H1 (cell line): Measurements from ENCODE around the gene TPD52L1. TPM values are rescaled to one million over a fixed set of nuclear protein-coding genes. Genes with fewer than 3 reads are reported as not detected.

Experiments
- CBX5 ChIP-seq: fragments of 300-800, 300-1000 bp; sonication (generic); IDR thresholded peaks from 2 replicates; pipeline ENCODE4 v1.7.1; 2016; ENCODE audit warnings: antibody characterized with exemption, low read length, low read depth
- CBX8 ChIP-seq: fragments of 300-800, 300-1000 bp; sonication (generic); IDR thresholded peaks from 2 replicates; pipeline ENCODE4 v1.7.1; 2016; ENCODE audit warnings: low read depth, low read length, borderline replicate concordance
- CHD7 ChIP-seq: fragments of 300-600 bp; sonication (generic); IDR thresholded peaks from 2 replicates; pipeline ENCODE4 v1.7.1; 2012; ENCODE audit warnings: low read length, moderate library complexity, mild to moderate bottlenecking, inconsistent platforms; ENCODE audit not compliant: insufficient replicate concordance
- EZH2 ChIP-seq: fragments of 200-600 bp; sonication (generic); IDR thresholded peaks from 2 replicates; pipeline ENCODE4 v1.7.1; 2012; ENCODE audit warnings: low read depth, mild to moderate bottlenecking, moderate library complexity, low read length, inconsistent platforms; ENCODE audit not compliant: severe bottlenecking
- HDAC2 ChIP-seq, 2 experiments: fragments of 300-600 bp in 1 of 2; sonication (generic) in 1 of 2; IDR thresholded peaks; 2 replicates each; pipeline ENCODE4 v1.6.1; 2011 to 2012; ENCODE audit warnings: low read depth in 2 of 2, low read length in 2 of 2, mild to moderate bottlenecking in 2 of 2, moderate library complexity in 2 of 2, borderline replicate concordance in 1 of 2, inconsistent platforms in 1 of 2
- NRF1 ChIP-seq: IDR thresholded peaks from 2 replicates; pipeline ENCODE4 v1.6.1; 2011; ENCODE audit warnings: mild to moderate bottlenecking, low read depth, low read length, improper control_type of control experiment
- PHF8 ChIP-seq: fragments of 200-600 bp; sonication (generic); conservative IDR thresholded peaks from 2 replicates; pipeline ENCODE4 v1.7.1; 2012; ENCODE audit warnings: low read depth, mild to moderate bottlenecking, inconsistent platforms, low read length, moderate library complexity
- POLR2AphosphoS5 ChIP-seq: IDR thresholded peaks from 2 replicates; pipeline ENCODE4 v1.6.1; 2011; ENCODE audit warnings: low read depth, low read length
- SIX5 ChIP-seq: IDR thresholded peaks from 2 replicates; pipeline ENCODE4 v1.6.1; 2011; ENCODE audit warnings: mild to moderate bottlenecking, low read depth, low read length
- TCF12 ChIP-seq: IDR thresholded peaks from 2 replicates; pipeline ENCODE4 v1.6.1; 2011; ENCODE audit warnings: low read depth, mild to moderate bottlenecking, low read length
- ZNF274 ChIP-seq: IDR thresholded peaks from 2 replicates; pipeline ENCODE4 v1.7.0; 2012; ENCODE audit warnings: low read length, borderline replicate concordance; ENCODE audit errors: extremely low read depth
- polyA plus RNA-seq, 7 experiments: library from polyadenylated mRNA; depleted of rRNA in 3 of 7; stranded (reverse) in 5 of 7; unstranded in 2 of 7; fragments of >200 nt in 5 of 7; fragments of 200-250 nt in 2 of 7; gene quantifications; 1 replicate in 5 of 7; 2 replicates in 1 of 7; 4 replicates in 1 of 7; pipeline versions ENCODE4 v1.2.1 to v1.2.3, GENCODE V29; 2011 to 2013; ENCODE audit warnings: missing spikeins in 2 of 7, mixed read lengths in 2 of 7
- total RNA-seq: library from RNA; stranded (reverse); fragmentation: NEBNext Ultra II Directional; extraction: Animal tissue kit (Norgen Biotek cat#: 25700); gene quantifications from 2 replicates; pipeline ENCODE4 v1.2.1, GENCODE V29; 2021

TPD52L1 gene
- total and polyA plus RNA-seq, 2 of the 8 experiments (the other 6 are each of a cell fraction or from before 2014, with no cell fraction given): 7.4 to 14.2 TPM

DNA sequence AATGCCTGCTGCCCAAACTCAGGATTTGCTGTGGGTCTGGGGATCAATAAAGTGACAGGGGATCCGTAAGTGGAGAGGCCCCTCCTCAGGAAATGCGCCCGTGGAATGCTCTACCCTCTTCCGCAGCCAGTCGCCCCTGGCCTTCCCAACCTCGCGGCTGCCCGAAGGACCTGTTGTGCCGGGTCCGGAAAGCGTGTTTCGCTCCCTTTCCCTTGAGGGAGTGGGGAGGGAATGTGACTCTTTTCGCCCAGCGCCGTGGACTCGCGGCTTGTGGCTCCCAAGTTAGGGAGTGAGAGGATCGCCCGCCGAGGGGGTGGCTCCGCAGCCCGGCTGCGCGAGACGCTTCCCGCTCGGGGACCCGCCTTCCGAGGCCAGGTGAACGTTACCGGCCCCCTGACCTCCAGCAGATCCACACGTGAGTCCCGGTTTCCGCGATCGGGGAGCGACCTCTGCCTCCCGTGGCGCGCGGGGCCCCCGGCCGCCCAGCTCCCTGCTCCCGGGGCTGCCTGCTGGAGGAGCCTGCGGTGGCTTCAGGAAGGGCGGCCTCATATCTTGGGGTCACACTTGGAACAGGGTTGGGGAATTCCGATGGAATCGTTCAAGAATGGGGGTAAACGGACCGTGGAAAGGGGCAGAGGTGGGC, 666 bp downstream of the TPD52L1 start (continued):
- no peak for TF ChIP-seq CHD7
- TF ChIP-seq CBX8: no peak
- no peak for TF ChIP-seq NRF1
- TF ChIP-seq ZNF274: no peak
- TF ChIP-seq EZH2: peak; percentile 39
- TF ChIP-seq CBX5: no peak
- TF ChIP-seq SIX5: no peak
- no peak for TF ChIP-seq HDAC2 (IDR thresholded peaks at IDR 0.05; ENCODE audit: borderline replicate concordance in 1 of 2, low read depth in 2 of 2, low read length in 2 of 2)
- TF ChIP-seq PHF8: peak; percentile 58; the same call in 1 of the 2 replicates
- no peak for TF ChIP-seq TCF12
- no peak for TF ChIP-seq POLR2AphosphoS5
